Chondrocyte (in vitro differentiated cells): ENCODE measurements around the gene PROX2. TPM values are rescaled to one million over a fixed set of nuclear protein-coding genes. Genes with fewer than 3 reads are reported as not detected.

Source experiments
- DNase-seq: peaks from one replicate; pipeline ENCODE4 v3.0.0; 2021; ENCODE audit warnings: mixed read lengths, low spot score
- H3K27ac Mint-ChIP-seq: one replicate; pipeline ENCODE4 v1.8.0; 2021; ENCODE audit warnings: mild to moderate bottlenecking, moderate library complexity, mixed read lengths; ENCODE audit not compliant: unreplicated experiment
- H3K27me3 Mint-ChIP-seq: 2 replicates; pipeline ENCODE4 v1.8.0; 2021; ENCODE audit warnings: low read depth, mixed read lengths
- H3K36me3 Mint-ChIP-seq: 2 replicates; pipeline ENCODE4 v1.8.0; 2021; ENCODE audit warnings: low read depth, mixed read lengths
- H3K4me1 Mint-ChIP-seq: 2 replicates; pipeline ENCODE4 v1.8.0; 2021; ENCODE audit warnings: low read depth, mild to moderate bottlenecking, mixed read lengths
- H3K4me3 Mint-ChIP-seq: one replicate; pipeline ENCODE4 v1.8.0; 2021; ENCODE audit warnings: mild to moderate bottlenecking, moderate library complexity, mixed read lengths; ENCODE audit not compliant: unreplicated experiment
- H3K9me3 Mint-ChIP-seq: 2 replicates; pipeline ENCODE4 v1.8.0; 2021; ENCODE audit warnings: low read depth, mixed read lengths
- CTCF ChIP-seq: fragments of 200-600 bp; sonication (generic); IDR thresholded peaks from 2 replicates; pipeline ENCODE4 v1.5.0; 2021; ENCODE audit warnings: antibody characterized with exemption, mild to moderate bottlenecking, moderate library complexity
- total RNA-seq: library from RNA; stranded (reverse); gene quantifications from 3 replicates; pipeline ENCODE4 v1.2.1, GENCODE V29; 2021

The PROX2 gene
- total RNA-seq, 1 donor from 2014 or later, result not detected

- Mint-ChIP-seq H3K36me3 (no peaks in the 10 kb centered on the region), H3K9me3 (no peaks in the 10 kb centered on the region), H3K27ac (no peak overlapping the region), H3K4me1 (peaks cover 12% of the 10 kb centered on the region), H3K4me3 (no peak overlapping the region), H3K27me3 (no peaks in the 10 kb centered on the region)
- no peak for DNase-seq
- TF ChIP-seq CTCF, result no peak
These were observed 41.2 kb upstream of the PROX2 start for GRCh38 chr14:74917178-74917543.

- Mint-ChIP-seq H3K27ac (no peak overlapping the region), H3K27me3 (no peaks in the 10 kb centered on the region), H3K36me3 (no peaks in the 10 kb centered on the region), H3K4me1 (peaks cover 10% of the 10 kb centered on the region), H3K9me3 (no peaks in the 10 kb centered on the region), H3K4me3 (no peak overlapping the region)
- no peak for TF ChIP-seq CTCF
- no peak for DNase-seq
These were observed 39.9 kb upstream of the PROX2 start for GRCh38 chr14:74915826-74916225.

- Mint-ChIP-seq H3K36me3 (no peaks in the 10 kb centered on the region), H3K27me3 (no peaks in the 10 kb centered on the region), H3K4me3 (no peak overlapping the region), H3K4me1 (peaks cover 10% of the 10 kb centered on the region), H3K27ac (no peak overlapping the region), H3K9me3 (no peaks in the 10 kb centered on the region)
- DNase-seq, result no peak
- no peak for TF ChIP-seq CTCF
These were observed 39.5 kb upstream of the PROX2 start for GRCh38 chr14:74915426-74915825.

- DNase-seq, result no peak
- peak overlapping the region; percentile 24 for H3K27ac Mint-ChIP-seq
- TF ChIP-seq CTCF, result peak; percentile 87
These were observed 38.1 kb upstream of the PROX2 start for GRCh38 chr14:74913986-74914573.

GRCh38 chr14:74913393-74913910 is 37.5 kb upstream of the PROX2 start:
- Mint-ChIP-seq H3K4me3 (no peak overlapping the region), H3K9me3 (no peaks in the 10 kb centered on the region), H3K36me3 (no peaks in the 10 kb centered on the region), H3K27me3 (no peaks in the 10 kb centered on the region), H3K4me1 (peaks cover 10% of the 10 kb centered on the region), H3K27ac (no peak overlapping the region)
- TF ChIP-seq CTCF, result no peak
- DNase-seq, result no peak

More at GRCh38 chr14:74913986-74914573, 38.1 kb upstream of the PROX2 start:
- H3K4me1 Mint-ChIP-seq, result peaks cover 10% of the 10 kb centered on the region
- no peaks in the 10 kb centered on the region for H3K9me3 Mint-ChIP-seq
- no peaks in the 10 kb centered on the region for H3K36me3 Mint-ChIP-seq
- H3K27me3 Mint-ChIP-seq, result no peaks in the 10 kb centered on the region
- H3K4me3 Mint-ChIP-seq, result no peak overlapping the region
